Progenitor cell of endocrine pancreas (in vitro differentiated cells): Measurements from ENCODE around the gene CDK13. TPM values are rescaled to one million over a fixed set of nuclear protein-coding genes. Genes with fewer than 3 reads are reported as not detected.

Source experiments
- DNase-seq: peaks from one replicate; pipeline ENCODE4 v3.0.0; 2021; ENCODE audit warnings: low spot score; ENCODE audit not compliant: unreplicated experiment
- H3K27ac Mint-ChIP-seq: 2 replicates; pipeline ENCODE4 v1.8.0; 2021; ENCODE audit warnings: mild to moderate bottlenecking, moderate library complexity, mixed read lengths
- H3K27me3 Mint-ChIP-seq: 2 replicates; pipeline ENCODE4 v1.8.0; 2021; ENCODE audit warnings: mixed read lengths
- H3K36me3 Mint-ChIP-seq: 2 replicates; pipeline ENCODE4 v1.8.0; 2022; ENCODE audit warnings: mixed read lengths; ENCODE audit not compliant: insufficient read depth
- H3K4me1 Mint-ChIP-seq: 2 replicates; pipeline ENCODE4 v1.8.0; 2021; ENCODE audit warnings: low read depth, mixed read lengths
- H3K4me3 Mint-ChIP-seq: 2 replicates; pipeline ENCODE4 v1.8.0; 2021; ENCODE audit warnings: low read depth, mild to moderate bottlenecking, moderate library complexity, mixed read lengths
- H3K9me3 Mint-ChIP-seq: 2 replicates; pipeline ENCODE4 v1.8.0; 2021; ENCODE audit warnings: low read depth, mixed read lengths
- total RNA-seq: library from RNA; stranded (reverse); gene quantifications from 2 replicates; pipeline ENCODE4 v1.2.1, GENCODE V29; 2021
- TF ChIP-seq, protein P1 (sequence below): fragments of 200-600 bp; sonication (generic); IDR thresholded peaks from one replicate; pipeline ENCODE4 v1.5.0; 2021; ENCODE audit warnings: antibody characterized with exemption, mild to moderate bottlenecking; ENCODE audit not compliant: unreplicated experiment

The CDK13 gene
- total RNA-seq, 1 donor from 2014 or later = 75.5 TPM

GRCh38 chr7:39923091-39923490 is 27.0 kb upstream of the CDK13 start:
- H3K36me3 Mint-ChIP-seq = no peaks in the 10 kb centered on the region
- DNase-seq = no peak
- TF ChIP-seq, protein P1, sequence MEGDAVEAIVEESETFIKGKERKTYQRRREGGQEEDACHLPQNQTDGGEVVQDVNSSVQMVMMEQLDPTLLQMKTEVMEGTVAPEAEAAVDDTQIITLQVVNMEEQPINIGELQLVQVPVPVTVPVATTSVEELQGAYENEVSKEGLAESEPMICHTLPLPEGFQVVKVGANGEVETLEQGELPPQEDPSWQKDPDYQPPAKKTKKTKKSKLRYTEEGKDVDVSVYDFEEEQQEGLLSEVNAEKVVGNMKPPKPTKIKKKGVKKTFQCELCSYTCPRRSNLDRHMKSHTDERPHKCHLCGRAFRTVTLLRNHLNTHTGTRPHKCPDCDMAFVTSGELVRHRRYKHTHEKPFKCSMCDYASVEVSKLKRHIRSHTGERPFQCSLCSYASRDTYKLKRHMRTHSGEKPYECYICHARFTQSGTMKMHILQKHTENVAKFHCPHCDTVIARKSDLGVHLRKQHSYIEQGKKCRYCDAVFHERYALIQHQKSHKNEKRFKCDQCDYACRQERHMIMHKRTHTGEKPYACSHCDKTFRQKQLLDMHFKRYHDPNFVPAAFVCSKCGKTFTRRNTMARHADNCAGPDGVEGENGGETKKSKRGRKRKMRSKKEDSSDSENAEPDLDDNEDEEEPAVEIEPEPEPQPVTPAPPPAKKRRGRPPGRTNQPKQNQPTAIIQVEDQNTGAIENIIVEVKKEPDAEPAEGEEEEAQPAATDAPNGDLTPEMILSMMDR = no peak
- H3K27ac Mint-ChIP-seq = no peak overlapping the region
- no peak overlapping the region for H3K4me3 Mint-ChIP-seq
- H3K9me3 Mint-ChIP-seq = no peaks in the 10 kb centered on the region
- no peaks in the 10 kb centered on the region for H3K27me3 Mint-ChIP-seq
- no peaks in the 10 kb centered on the region for H3K4me1 Mint-ChIP-seq

DNA sequence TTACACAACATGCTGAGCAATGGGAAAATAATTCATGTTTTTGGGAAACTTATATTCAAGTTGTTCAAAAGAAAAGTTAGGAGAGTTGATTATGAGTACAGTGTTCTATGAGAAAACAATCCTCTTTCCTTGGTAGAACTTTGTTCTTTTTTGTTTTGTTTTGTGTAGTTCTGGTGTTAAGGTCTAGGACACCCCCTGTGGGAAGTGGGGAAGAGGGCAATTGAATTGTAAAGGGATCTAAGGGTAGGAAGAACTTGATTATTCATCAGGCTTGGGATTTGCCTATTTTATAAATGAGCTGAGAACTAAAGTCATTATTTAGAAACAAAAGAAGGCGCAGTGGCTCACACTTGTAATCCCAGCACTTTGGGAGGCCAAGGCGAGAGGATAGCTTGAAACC is 25.9 kb upstream of the CDK13 start:
- H3K36me3 Mint-ChIP-seq = no peaks in the 10 kb centered on the region
- no peak overlapping the region for H3K4me3 Mint-ChIP-seq
- H3K27ac Mint-ChIP-seq = no peak overlapping the region
- H3K4me1 Mint-ChIP-seq = no peaks in the 10 kb centered on the region
- no peak for DNase-seq
- H3K9me3 Mint-ChIP-seq = no peaks in the 10 kb centered on the region
- no peaks in the 10 kb centered on the region for H3K27me3 Mint-ChIP-seq
- TF ChIP-seq, protein P1 = no peak

GRCh38 chr7:39926111-39926510 is 23.9 kb upstream of the CDK13 start:
- Mint-ChIP-seq H3K27me3 (no peaks in the 10 kb centered on the region), H3K9me3 (no peaks in the 10 kb centered on the region), H3K27ac (no peak overlapping the region), H3K4me3 (no peak overlapping the region), H3K4me1 (peaks cover 2% of the 10 kb centered on the region), H3K36me3 (no peaks in the 10 kb centered on the region)
- DNase-seq = no peak
- TF ChIP-seq, protein P1 = no peak

GRCh38 chr7:39927018-39927417 is 23.0 kb upstream of the CDK13 start:
- H3K27me3 Mint-ChIP-seq = no peaks in the 10 kb centered on the region
- H3K4me1 Mint-ChIP-seq = peaks cover 2% of the 10 kb centered on the region

DNA sequence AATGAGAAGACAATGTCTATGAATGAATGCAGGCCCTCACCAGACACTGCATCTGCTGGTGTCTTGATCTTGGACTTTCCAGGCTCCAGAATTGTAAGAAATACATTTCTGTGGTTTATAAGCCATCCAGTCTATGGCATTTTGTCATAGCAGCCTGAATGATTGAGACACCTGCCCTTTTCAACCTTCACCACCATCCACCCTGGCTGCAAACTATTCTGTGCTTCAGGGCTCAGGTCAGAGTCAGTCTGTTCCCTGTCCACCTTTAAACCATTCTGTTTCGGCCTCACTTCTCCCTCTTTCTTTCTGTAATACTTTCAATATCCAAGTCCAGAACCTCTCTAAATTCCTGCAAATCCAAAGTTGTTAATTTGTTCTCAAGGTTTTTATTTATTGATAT is 15.9 kb upstream of the CDK13 start:
- Mint-ChIP-seq H3K4me1 (peaks cover 2% of the 10 kb centered on the region), H3K36me3 (no peaks in the 10 kb centered on the region), H3K4me3 (no peak overlapping the region), H3K27ac (no peak overlapping the region), H3K9me3 (no peaks in the 10 kb centered on the region), H3K27me3 (no peaks in the 10 kb centered on the region)
- DNase-seq = no peak
- TF ChIP-seq, protein P1 = no peak

More at GRCh38 chr7:39927018-39927417, 23.0 kb upstream of the CDK13 start:
- no peaks in the 10 kb centered on the region for H3K36me3 Mint-ChIP-seq
- no peaks in the 10 kb centered on the region for H3K9me3 Mint-ChIP-seq
- no peak for DNase-seq
- no peak overlapping the region for H3K27ac Mint-ChIP-seq
- no peak overlapping the region for H3K4me3 Mint-ChIP-seq
- TF ChIP-seq, protein P1 = no peak
